LNCAP (cell line): ENCODE measurements around the gene SUFU.

ENCODE experiments used
- TF ChIP-seq, protein P1 (sequence below): fragments of 450-650 bp; IDR thresholded peaks from 2 replicates; pipeline ENCODE4 v1.5.1; 2017; ENCODE audit warnings: mild to moderate bottlenecking

SUFU gene

GRCh38 chr10:102588875-102589274 is 85.1 kb downstream of the SUFU start:
- TF ChIP-seq, protein P1, sequence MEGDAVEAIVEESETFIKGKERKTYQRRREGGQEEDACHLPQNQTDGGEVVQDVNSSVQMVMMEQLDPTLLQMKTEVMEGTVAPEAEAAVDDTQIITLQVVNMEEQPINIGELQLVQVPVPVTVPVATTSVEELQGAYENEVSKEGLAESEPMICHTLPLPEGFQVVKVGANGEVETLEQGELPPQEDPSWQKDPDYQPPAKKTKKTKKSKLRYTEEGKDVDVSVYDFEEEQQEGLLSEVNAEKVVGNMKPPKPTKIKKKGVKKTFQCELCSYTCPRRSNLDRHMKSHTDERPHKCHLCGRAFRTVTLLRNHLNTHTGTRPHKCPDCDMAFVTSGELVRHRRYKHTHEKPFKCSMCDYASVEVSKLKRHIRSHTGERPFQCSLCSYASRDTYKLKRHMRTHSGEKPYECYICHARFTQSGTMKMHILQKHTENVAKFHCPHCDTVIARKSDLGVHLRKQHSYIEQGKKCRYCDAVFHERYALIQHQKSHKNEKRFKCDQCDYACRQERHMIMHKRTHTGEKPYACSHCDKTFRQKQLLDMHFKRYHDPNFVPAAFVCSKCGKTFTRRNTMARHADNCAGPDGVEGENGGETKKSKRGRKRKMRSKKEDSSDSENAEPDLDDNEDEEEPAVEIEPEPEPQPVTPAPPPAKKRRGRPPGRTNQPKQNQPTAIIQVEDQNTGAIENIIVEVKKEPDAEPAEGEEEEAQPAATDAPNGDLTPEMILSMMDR = no peak

- TF ChIP-seq, protein P1 = no peak
Observed at GRCh38 chr10:102593074-102593803, 89.5 kb downstream of the SUFU start.

- TF ChIP-seq, protein P1 = no peak
Observed at GRCh38 chr10:102593804-102594079, 90.0 kb downstream of the SUFU start.

DNA sequence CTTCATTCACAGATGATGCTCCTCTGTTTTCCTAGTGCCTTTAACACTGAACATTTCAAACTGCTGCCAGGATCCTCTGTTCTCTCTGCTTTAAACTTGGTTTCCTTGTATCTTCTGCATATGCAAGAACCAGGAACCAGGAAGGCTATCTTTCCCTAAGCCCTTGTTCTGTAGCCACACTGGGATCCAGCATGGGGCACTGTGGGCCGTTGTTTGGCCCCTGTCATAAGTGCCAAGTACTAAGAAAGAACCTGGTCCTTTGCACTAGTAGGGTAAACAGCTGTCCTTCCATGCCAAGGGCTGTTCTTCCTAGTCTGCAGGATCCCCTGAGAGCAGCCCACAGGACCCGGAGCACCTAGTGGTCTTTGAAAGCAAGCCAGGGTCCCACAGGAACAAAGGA is 91.5 kb downstream of the SUFU start:
- TF ChIP-seq, protein P1 = no peak

- TF ChIP-seq, protein P1 = no peak
Observed at GRCh38 chr10:102595897-102596296, 92.1 kb downstream of the SUFU start.

- TF ChIP-seq, protein P1 = peak; percentile 92
Observed at GRCh38 chr10:102596506-102596971, 92.8 kb downstream of the SUFU start.

- TF ChIP-seq, protein P1 = no peak
Observed at GRCh38 chr10:102597131-102597991, 93.6 kb downstream of the SUFU start.
